IMR-90 (cell line): ENCODE results near the gene CCHCR1. TPM values are rescaled to one million over a fixed set of nuclear protein-coding genes. Genes with fewer than 3 reads are reported as not detected.

Source experiments
- ATAC-seq: fragments of 200-7000 bp; cut with Tn5 transposase; 2 replicates; pipeline ENCODE4 v1.9.1; 2020; ENCODE audit warnings: low read depth, mild to moderate bottlenecking, moderate library complexity
- BruUV-seq: library from RNA; stranded (reverse); fragments of 400-500 nt; replicated peaks from 2 replicates; lab custom pipeline; 2021; lab: Mats Ljungman, UMichigan
- CTCF ChIA-PET: fragments of 300-600 bp; formaldehyde crosslinking; extraction: SDS; loops from one replicate; lab custom pipeline; 2021; ENCODE audit warnings: antibody characterized with exemption; lab: Yijun Ruan, JAX
- POLR2A ChIA-PET: fragments of 300-600 bp; sonication (Branson Sonifier 250); formaldehyde crosslinking; loops from one replicate; lab custom pipeline; 2022; ENCODE audit warnings: antibody characterized with exemption; ENCODE audit not compliant: unreplicated experiment; lab: Charles Lee
- DNase-seq: peaks from one replicate; pipeline ENCODE4 v3.0.0; 2013
- H2AFZ ChIP-seq: replicated peaks from 2 replicates; pipeline ENCODE3; 2013; ENCODE audit warnings: low read length, mild to moderate bottlenecking; ENCODE audit not compliant: poor library complexity
- H2AK5ac ChIP-seq: 2 replicates; pipeline ENCODE4 v1.6.1; 2013; ENCODE audit warnings: low read depth, low read length, inconsistent platforms
- H2AK9ac ChIP-seq: replicated peaks from 2 replicates; pipeline ENCODE3; 2013; ENCODE audit warnings: mild to moderate bottlenecking, low read depth, low read length, moderate library complexity; ENCODE audit not compliant: poor library complexity
- H2BK120ac ChIP-seq: 2 replicates; pipeline ENCODE4 v1.6.1; 2013; ENCODE audit warnings: low read depth, low read length, inconsistent platforms
- H2BK15ac ChIP-seq: 3 replicates; pipeline ENCODE4 v1.6.1; 2013; ENCODE audit warnings: low read depth, low read length, inconsistent platforms
- H2BK20ac ChIP-seq: 2 replicates; pipeline ENCODE4 v1.6.1; 2013; ENCODE audit warnings: low read depth, mild to moderate bottlenecking, inconsistent platforms, low read length, moderate library complexity
- H2BK5ac ChIP-seq: 2 replicates; pipeline ENCODE4 v1.6.1; 2013; ENCODE audit warnings: mild to moderate bottlenecking, low read depth, low read length, inconsistent platforms; ENCODE audit not compliant: poor library complexity, severe bottlenecking
- H3K14ac ChIP-seq: replicated peaks from 2 replicates; pipeline ENCODE4 v1.6.1; 2013; ENCODE audit warnings: low read depth, low read length, inconsistent platforms
- H3K18ac ChIP-seq: 2 replicates; pipeline ENCODE4 v1.6.1; 2013; ENCODE audit warnings: low read depth, low read length, control low read depth
- H3K23ac ChIP-seq: 2 replicates; pipeline ENCODE4 v1.6.1; 2013; ENCODE audit warnings: low read depth, low read length, inconsistent platforms
- H3K27ac ChIP-seq: 2 replicates; pipeline ENCODE4 v1.5.1; 2013; ENCODE audit warnings: mild to moderate bottlenecking, control low read depth, low read length; ENCODE audit not compliant: insufficient read depth
- H3K27me3 ChIP-seq: 2 replicates; pipeline ENCODE4 v1.6.1; 2013; ENCODE audit warnings: low read length; ENCODE audit not compliant: control insufficient read depth, insufficient read depth
- H3K36me3 ChIP-seq: 2 replicates; pipeline ENCODE4 v1.6.1; 2013; ENCODE audit warnings: low read length, mixed read lengths; ENCODE audit not compliant: control insufficient read depth, insufficient read depth
- H3K4ac ChIP-seq: 2 replicates; pipeline ENCODE4 v1.6.1; 2013; ENCODE audit warnings: low read depth, low read length, inconsistent platforms
- H3K4me1 ChIP-seq: 2 replicates; pipeline ENCODE4 v1.6.1; 2013; ENCODE audit warnings: low read length, mixed read lengths; ENCODE audit not compliant: control insufficient read depth, insufficient read depth
- H3K4me2 ChIP-seq: 2 replicates; pipeline ENCODE4 v1.6.1; 2013; ENCODE audit warnings: low read depth, mild to moderate bottlenecking, control low read depth, low read length, moderate library complexity
- H3K4me3 ChIP-seq: 2 replicates; pipeline ENCODE4 v1.5.1; 2013; ENCODE audit warnings: low read depth, mild to moderate bottlenecking, control low read depth, low read length, moderate library complexity; ENCODE audit not compliant: insufficient read depth
- H3K56ac ChIP-seq: 2 replicates; pipeline ENCODE4 v1.6.1; 2013; ENCODE audit warnings: low read length, inconsistent platforms; ENCODE audit not compliant: insufficient read depth; ENCODE audit errors: extremely low read depth
- H3K79me1 ChIP-seq, 2 experiments: 2 replicates each; pipeline ENCODE4 v1.6.1; 2013; ENCODE audit warnings: low read length in 2 of 2, inconsistent platforms in 1 of 2, low read depth in 1 of 2
- H3K9ac ChIP-seq: 2 replicates; pipeline ENCODE4 v1.6.1; 2013; ENCODE audit warnings: low read depth, low read length, control low read depth
- H3K9me1 ChIP-seq: 2 replicates; pipeline ENCODE4 v1.6.1; 2013; ENCODE audit warnings: low read length, inconsistent platforms; ENCODE audit not compliant: insufficient read depth
- H3K9me3 ChIP-seq: 2 replicates; pipeline ENCODE4 v1.6.1; 2013; ENCODE audit warnings: low read length; ENCODE audit not compliant: control insufficient read depth, insufficient read depth
- H4K20me1 ChIP-seq: 2 replicates; pipeline ENCODE4 v1.6.1; 2013; ENCODE audit warnings: low read length, inconsistent platforms; ENCODE audit not compliant: insufficient read depth
- H4K5ac ChIP-seq: 2 replicates; pipeline ENCODE4 v1.6.1; 2013; ENCODE audit warnings: mild to moderate bottlenecking, low read depth, low read length, control low read depth
- H4K8ac ChIP-seq, 2 experiments: 2 replicates each; pipeline ENCODE4 v1.6.1; 2013; ENCODE audit warnings: low read depth in 2 of 2, low read length in 2 of 2, control low read depth in 1 of 2, inconsistent platforms in 1 of 2
- H4K91ac ChIP-seq: 2 replicates; pipeline ENCODE4 v1.6.1; 2013; ENCODE audit warnings: low read depth, low read length, inconsistent platforms; ENCODE audit not compliant: insufficient read depth
- BHLHE40 ChIP-seq: fragments of 150-350 bp; IDR thresholded peaks from 2 replicates; pipeline ENCODE4 v1.6.1; 2016; ENCODE audit warnings: mild to moderate bottlenecking, low read depth, low read length
- CEBPB ChIP-seq: IDR thresholded peaks from 2 replicates; pipeline ENCODE4 v1.6.1; 2012; ENCODE audit warnings: low read depth, low read length, improper control_type of control experiment
- CHD1 ChIP-seq: IDR thresholded peaks from 2 replicates; pipeline ENCODE4 v1.6.1; 2012; ENCODE audit warnings: low read depth, low read length, improper control_type of control experiment
- CTCF ChIP-seq: conservative IDR thresholded peaks from 2 replicates; pipeline ENCODE4 v1.5.1; 2012; ENCODE audit warnings: mild to moderate bottlenecking, low read depth, low read length, improper control_type of control experiment
- ELK1 ChIP-seq: fragments of 150-350 bp; IDR thresholded peaks from 2 replicates; pipeline ENCODE4 v1.6.1; 2016; ENCODE audit warnings: low read depth, mild to moderate bottlenecking, low read length, moderate library complexity, borderline replicate concordance
- FOS ChIP-seq: fragments of 150-350 bp; IDR thresholded peaks from 2 replicates; pipeline ENCODE4 v1.6.1; 2016; ENCODE audit warnings: low read depth, low read length
- MAFK ChIP-seq: IDR thresholded peaks from 2 replicates; pipeline ENCODE4 v1.6.1; 2012; ENCODE audit warnings: low read depth, low read length, improper control_type of control experiment
- MAZ ChIP-seq: IDR thresholded peaks from 2 replicates; pipeline ENCODE4 v1.6.1; 2012; ENCODE audit warnings: low read depth, mild to moderate bottlenecking, low read length, improper control_type of control experiment, moderate library complexity, borderline replicate concordance
- MXI1 ChIP-seq: IDR thresholded peaks from 2 replicates; pipeline ENCODE4 v1.6.1; 2012; ENCODE audit warnings: low read depth, mild to moderate bottlenecking, low read length, moderate library complexity, borderline replicate concordance
- NFE2L2 ChIP-seq: fragments of 150-350 bp; IDR thresholded peaks from 2 replicates; pipeline ENCODE4 v1.6.1; 2016; ENCODE audit warnings: low read depth, mild to moderate bottlenecking, low read length
- POLR2A ChIP-seq: IDR thresholded peaks from 2 replicates; pipeline ENCODE4 v1.6.1; 2012; ENCODE audit warnings: mild to moderate bottlenecking, low read depth, low read length
- RAD21 ChIP-seq: IDR thresholded peaks from 2 replicates; pipeline ENCODE4 v1.6.1; 2012; ENCODE audit warnings: low read length, improper control_type of control experiment
- RCOR1 ChIP-seq: IDR thresholded peaks from 2 replicates; pipeline ENCODE4 v1.6.1; 2012; ENCODE audit warnings: mild to moderate bottlenecking, low read length, improper control_type of control experiment; ENCODE audit not compliant: insufficient replicate concordance
- RFX5 ChIP-seq: IDR thresholded peaks from 2 replicates; pipeline ENCODE4 v1.8.0; 2012; ENCODE audit warnings: low read depth, mild to moderate bottlenecking, low read length, moderate library complexity
- SMC3 ChIP-seq: fragments of 150-350 bp; IDR thresholded peaks from 2 replicates; pipeline ENCODE4 v1.6.1; 2016; ENCODE audit warnings: low read depth, mild to moderate bottlenecking, antibody characterized with exemption, low read length, moderate library complexity
- USF2 ChIP-seq: fragments of 150-350 bp; IDR thresholded peaks from 2 replicates; pipeline ENCODE4 v1.6.1; 2017; ENCODE audit warnings: mild to moderate bottlenecking, antibody characterized with exemption, low read length, low read depth
- WGBS, 2 experiments: methylation state at CpG; one replicate each; pipeline versions ENCODE4 v1.1.5 to v1.1.7; 2013; ENCODE audit warnings: missing lambda C conversion rate in 2 of 2; ENCODE audit not compliant: insufficient read length in 1 of 2; ENCODE audit errors: extremely low coverage in 2 of 2; 5-methylcytosine and 5-hydroxymethylcytosine counted together
- dilution Hi-C: fragments of 300-500 bp; cut with HindIII; formaldehyde crosslinking; loops from one replicate; pipeline ENCODE4 v1.14.3; 2018; ENCODE audit warnings: low sequenced_read_pairs; ENCODE audit not compliant: unreplicated experiment
- in situ Hi-C: fragments of 300-500 bp; cut with MboI; formaldehyde crosslinking; loops from 3 replicates; pipeline ENCODE4 v1.14.3; 2019; ENCODE audit warnings: low sequenced_read_pairs, inconsistent platforms, mixed read lengths
- intact Hi-C: fragments of 100-400 bp; cut with micrococcal nuclease; formaldehyde crosslinking; loops from 2 replicates; pipeline ENCODE4 v1.10.0; 2022
- polyA plus RNA-seq, 3 experiments: library from polyadenylated mRNA; depleted of rRNA; stranded (reverse); fragments of >200 nt; gene quantifications; 2 replicates each; pipeline ENCODE4 v1.2.3, GENCODE V29; 2012; ENCODE audit warnings: low replicate concordance in 1 of 3
- total RNA-seq: library from RNA; depleted of rRNA; stranded (reverse); fragments of >200 nt; gene quantifications from 2 replicates; pipeline ENCODE4 v1.2.3, GENCODE V29; 2012

CCHCR1 gene
- total and polyA plus RNA-seq, 2 of the 4 experiments (the other 2 are of a cell fraction): 13.1 to 22.0 TPM

- in situ Hi-C loops (no loop called here), intact Hi-C loops (no loop called here), dilution Hi-C loops (no loop called here)
- H3K27ac ChIP-seq: no peak overlapping the region
- H3K9me1 ChIP-seq: peaks cover 9% of the 10 kb centered on the region; the same call in 1 of the 2 replicates
- H4K20me1 ChIP-seq: no peaks in the 10 kb centered on the region
- H2BK20ac ChIP-seq: peak overlapping the region; percentile 66
- no TSS peak for BruUV-seq
- 0 out of 2 replicates have a peak, but pooled peaks cover 1% of the 10 kb centered on the region for H3K36me3 ChIP-seq
- peak overlapping the region; percentile 64 for H3K14ac ChIP-seq
- ChIA-PET CTCF (no interaction called here), POLR2A (no interaction called here)
- peak overlapping the region; percentile 85 for H2AK5ac ChIP-seq
- peak overlapping the region; percentile 3; the same call in 1 of the 2 replicates for H4K5ac ChIP-seq
- H2BK15ac ChIP-seq: peak overlapping the region; percentile 27; the same call in 2 of the 3 replicates
- H3K56ac ChIP-seq: no peak overlapping the region
- no peak overlapping the region for H3K9ac ChIP-seq
- H3K79me1 ChIP-seq: peaks cover 9 to 30% of the 10 kb centered on the region in 2 experiments; a peak in 3 of 4 replicates
- peak overlapping the region; percentile 58 for H3K4ac ChIP-seq
- TF ChIP-seq RFX5: no peak
- no peak for TF ChIP-seq RCOR1
- no peak for TF ChIP-seq POLR2A
- no peak for TF ChIP-seq FOS
- no peak for TF ChIP-seq CEBPB
- no peak for TF ChIP-seq RAD21
- TF ChIP-seq CHD1: no peak
- TF ChIP-seq CTCF: no peak
- no peak for TF ChIP-seq MAZ
- no peak for TF ChIP-seq SMC3
- TF ChIP-seq NFE2L2: no peak
- TF ChIP-seq BHLHE40: no peak
- TF ChIP-seq MAFK: no peak
- TF ChIP-seq ELK1: no peak
- TF ChIP-seq MXI1: no peak
- no peak for TF ChIP-seq USF2
- WGBS, 2 experiments: 90% methylated on average over 2 of the region's 4 CpGs; no CpG with 5 or more reads in 1 of the 2 experiments
- no peak overlapping the region for H3K18ac ChIP-seq
- H2AK9ac ChIP-seq: peak overlapping the region; percentile 76
- H3K4me2 ChIP-seq: no peak overlapping the region
- peak overlapping the region; percentile 71 for H2BK120ac ChIP-seq
- H3K9me3 ChIP-seq: peaks cover 2% of the 10 kb centered on the region; the same call in 1 of the 2 replicates
- H4K91ac ChIP-seq: peak overlapping the region; percentile 87
- DNase-seq (peak; percentile 18), ATAC-seq (no peak)
- H2BK5ac ChIP-seq: peak overlapping the region; percentile 34
- peak overlapping the region; percentile 3; the same call in 1 of the 2 replicates for H3K23ac ChIP-seq
- no peaks in the 10 kb centered on the region for H3K27me3 ChIP-seq
- H4K8ac ChIP-seq: peak overlapping the region in 1 of 2 experiments; percentile 61
- H2AFZ ChIP-seq: peak overlapping the region; percentile 8
- H3K4me3 ChIP-seq: no peak overlapping the region
- peaks cover 6% of the 10 kb centered on the region; the same call in 1 of the 2 replicates for H3K4me1 ChIP-seq
Measured at GRCh38 chr6:31204751-31205145, 47.1 kb upstream of the CCHCR1 start.
